ENCODE measurements around the gene LBX2. TPM values are rescaled to one million over a fixed set of nuclear protein-coding genes. Genes with fewer than 3 reads are reported as not detected.

Gene LBX2, protein sequence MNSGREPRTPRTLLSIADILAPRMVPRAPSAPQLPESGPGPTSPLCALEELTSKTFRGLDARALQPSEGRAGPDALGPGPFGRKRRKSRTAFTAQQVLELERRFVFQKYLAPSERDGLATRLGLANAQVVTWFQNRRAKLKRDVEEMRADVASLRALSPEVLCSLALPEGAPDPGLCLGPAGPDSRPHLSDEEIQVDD
- total RNA-seq, result 1 to 10 TPM; 1.2 to 1.8 TPM

DNA sequence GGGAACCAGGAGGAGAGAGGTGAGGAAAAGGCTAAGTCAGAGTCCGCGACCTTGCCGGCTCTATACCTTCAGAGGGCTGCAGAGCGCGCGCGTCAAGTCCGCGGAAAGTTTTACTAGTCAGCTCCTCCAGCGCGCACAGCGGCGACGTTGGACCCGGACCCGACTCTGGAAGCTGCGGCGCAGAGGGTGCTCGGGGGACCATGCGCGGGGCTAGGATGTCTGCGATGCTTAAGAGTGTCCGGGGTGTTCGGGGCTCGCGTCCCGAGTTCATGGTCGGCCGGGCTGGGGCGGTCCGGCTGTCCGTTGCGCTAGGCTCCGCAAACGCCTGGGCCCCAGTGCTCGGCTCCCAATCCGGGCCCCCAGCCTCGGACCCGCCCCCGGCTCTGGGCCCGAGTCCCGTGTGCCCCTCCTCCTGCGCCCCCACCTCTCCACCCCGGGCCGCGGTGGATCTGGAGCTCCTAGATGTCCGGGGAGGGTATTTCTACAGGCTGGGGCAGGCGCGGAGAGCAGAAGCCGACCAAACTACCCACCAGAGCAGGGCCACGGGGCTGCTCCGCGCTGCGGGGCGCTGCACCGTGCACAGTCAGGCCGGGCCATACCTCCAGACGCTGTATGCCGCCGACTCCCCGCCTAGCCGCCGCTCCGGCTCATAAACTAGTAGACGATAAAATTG lies at the start of gene LBX2:
TSS of gene LBX2 (minus strand) at position 337 of the 673 bp plus-strand sequence. CDS start at position 271, 66 bp downstream.
- Mint-ChIP-seq H3K9me3 (no peaks in the 10 kb centered on the region), H3K4me3 (peak within 1 kb of the TSS; percentile 80), H3K27me3 (peaks cover 45% of the 10 kb centered on the region), H3K27ac (peak within 1 kb of the TSS; percentile 77), H3K4me1 (peaks cover 51% of the 10 kb centered on the region), H3K36me3 (ENCODE audit: low read depth) (peaks cover 44% of the 10 kb centered on the region)
- DNase-seq, result peak; percentile 47
- CTCF ChIA-PET, result interaction anchor here (0.9 to 1.7 kb wide), 4 partner anchors 16 to 88 kb away, joined by 3 to 7 read pairs (median 4); partner anchors contain the start of genes CCDC142, HTRA2 and TTC31
- POLR2A ChIA-PET, result interaction anchor here (1.0 to 5.7 kb wide), 9 partner anchors 8 to 42 kb away, joined by 3 to 57 read pairs (median 11); partner anchors contain the start of genes AUP1, CCDC142, DQX1 and HTRA2

DNA sequence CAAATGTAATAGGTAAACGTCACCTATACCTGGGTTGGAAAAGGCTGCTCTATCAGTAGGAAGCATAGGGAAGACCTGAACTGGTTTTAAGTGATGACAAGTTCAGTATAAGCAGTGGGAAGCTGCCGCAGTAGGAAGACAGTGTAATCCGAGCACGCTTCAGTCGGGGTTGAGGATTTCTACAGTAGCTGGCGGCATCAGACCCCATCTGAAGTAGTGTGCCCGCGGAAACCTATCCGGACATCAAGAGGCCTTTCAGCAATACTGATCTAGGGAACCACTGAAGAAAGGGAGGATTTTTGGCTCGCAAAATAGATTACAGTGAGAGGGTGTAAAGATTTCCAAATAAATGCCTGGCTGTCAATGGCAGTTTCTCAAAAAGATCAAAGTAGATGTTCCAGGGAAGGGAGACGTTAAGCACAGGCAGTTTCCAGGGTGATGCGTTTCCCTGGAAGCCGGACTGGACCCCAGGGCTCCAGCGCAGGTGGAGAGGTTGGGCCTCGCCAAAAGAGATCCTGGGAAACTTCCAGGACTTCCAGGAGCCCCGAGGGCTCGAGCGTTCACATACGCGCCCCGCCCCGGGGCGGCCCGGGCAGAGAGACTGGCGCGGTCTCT lies 49.0 kb upstream of the LBX2 start:
- Mint-ChIP-seq H3K36me3 (ENCODE audit: low read depth) (no peaks in the 10 kb centered on the region), H3K4me1 (peaks cover 13% of the 10 kb centered on the region), H3K4me3 (peak overlapping the region; percentile 66), H3K27ac (no peak overlapping the region), H3K9me3 (no peaks in the 10 kb centered on the region), H3K27me3 (peaks cover 57% of the 10 kb centered on the region)
- DNase-seq, result no peak
- ChIA-PET POLR2A (interaction anchor here (1.4 kb wide), 1 partner anchor 19 kb away, joined by 4 read pairs; the partner anchor contains the start of genes AUP1 and HTRA2), CTCF (no interaction called here)

DNA sequence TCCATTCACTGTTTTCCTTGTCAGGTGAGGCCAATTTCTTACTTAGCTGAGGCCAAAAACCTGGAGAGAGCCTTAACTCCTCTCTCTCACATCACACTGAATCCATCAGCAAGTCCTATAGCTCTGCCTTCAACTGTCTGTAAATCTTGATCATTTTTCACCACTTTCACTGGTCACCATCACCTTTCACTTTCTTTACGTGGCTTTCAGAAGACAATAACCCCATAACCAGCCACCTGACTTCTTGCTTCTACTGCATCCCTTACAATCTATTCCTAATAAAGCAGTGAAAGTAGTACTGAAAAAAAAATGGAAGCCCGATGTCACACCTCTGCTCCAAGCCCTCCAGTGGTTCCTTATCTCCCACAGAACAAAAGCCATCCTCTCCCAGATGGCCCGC lies 46.6 kb upstream of the LBX2 start:
- Mint-ChIP-seq H3K27me3 (peaks cover 62% of the 10 kb centered on the region), H3K4me1 (peaks cover 8% of the 10 kb centered on the region), H3K27ac (no peak overlapping the region), H3K4me3 (no peak overlapping the region), H3K36me3 (ENCODE audit: low read depth) (no peaks in the 10 kb centered on the region), H3K9me3 (no peaks in the 10 kb centered on the region)
- CTCF ChIA-PET, result interaction anchor here (0.5 to 2.4 kb wide), 5 partner anchors 13 to 96 kb away, joined by 3 to 8 read pairs (median 6); no protein-coding TSS in a partner anchor
- no peak for DNase-seq
- POLR2A ChIA-PET, result interaction anchor here (0.9 kb wide), 1 partner anchor 20 kb away, joined by 3 read pairs; no protein-coding TSS in a partner anchor

DNA sequence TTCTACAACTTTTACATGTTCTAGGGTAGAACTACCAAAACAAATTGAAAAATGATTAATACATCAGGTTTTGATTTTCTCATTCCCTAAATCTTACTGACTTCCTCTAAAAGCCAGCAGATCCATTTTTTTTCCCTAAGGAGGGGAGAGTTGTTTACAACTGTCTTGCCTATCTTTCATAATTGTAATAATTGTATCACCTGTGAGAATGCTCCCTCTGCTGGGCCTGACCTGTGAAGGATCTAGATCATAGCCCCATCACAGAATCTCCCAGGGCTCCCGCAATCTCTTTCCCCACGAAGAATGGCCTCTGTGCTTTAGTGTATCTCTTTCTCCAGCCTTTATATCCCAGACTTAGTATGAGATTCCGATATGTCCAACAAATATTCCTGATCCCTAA lies 45.2 kb upstream of the LBX2 start:
- POLR2A ChIA-PET, result interaction anchor here (0.6 to 1.2 kb wide), 3 partner anchors 41 to 120 kb away, joined by 3 to 4 read pairs (median 3); partner anchors contain the start of genes CCDC142 and TTC31
- CTCF ChIA-PET, result interaction anchor here (0.9 to 2.4 kb wide), 5 partner anchors 12 to 44 kb away, joined by 3 to 8 read pairs (median 6); no protein-coding TSS in a partner anchor
- Mint-ChIP-seq H3K4me3 (no peak overlapping the region), H3K27ac (no peak overlapping the region), H3K9me3 (no peaks in the 10 kb centered on the region), H3K27me3 (peaks cover 54% of the 10 kb centered on the region), H3K36me3 (ENCODE audit: low read depth) (no peaks in the 10 kb centered on the region), H3K4me1 (peaks cover 9% of the 10 kb centered on the region)
- no peak for DNase-seq

DNA sequence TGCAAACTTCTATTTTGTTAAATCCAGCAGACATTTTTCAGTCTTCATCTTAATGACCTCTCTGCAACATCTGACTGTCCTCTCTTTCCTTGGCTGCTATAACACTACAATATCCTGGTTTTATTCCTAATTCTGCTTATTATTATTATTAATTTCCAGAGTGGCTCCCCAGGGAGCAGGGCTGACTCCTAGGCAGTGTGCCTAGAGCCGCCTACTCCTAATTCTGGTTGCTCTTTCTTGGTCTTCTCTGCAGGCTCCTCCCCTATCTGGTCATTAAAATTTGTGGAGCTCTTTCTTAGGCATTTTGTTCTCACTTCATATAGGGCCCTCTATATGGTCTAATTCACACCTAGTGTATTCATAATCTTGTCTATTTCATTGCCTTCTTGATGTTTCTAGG lies 43.6 kb upstream of the LBX2 start:
- DNase-seq, result no peak
- no peaks in the 10 kb centered on the region for H3K36me3 Mint-ChIP-seq (ENCODE audit: low read depth)
- no peak overlapping the region for H3K4me3 Mint-ChIP-seq
- POLR2A ChIA-PET, result no interaction called here
- peaks cover 55% of the 10 kb centered on the region for H3K27me3 Mint-ChIP-seq
- H3K27ac Mint-ChIP-seq, result no peak overlapping the region
- H3K9me3 Mint-ChIP-seq, result no peaks in the 10 kb centered on the region
- CTCF ChIA-PET, result interaction anchor here (0.7 to 1.0 kb wide), 2 partner anchors 45 to 364 kb away, joined by 3 to 7 read pairs; no protein-coding TSS in a partner anchor
- H3K4me1 Mint-ChIP-seq, result peaks cover 13% of the 10 kb centered on the region

DNA sequence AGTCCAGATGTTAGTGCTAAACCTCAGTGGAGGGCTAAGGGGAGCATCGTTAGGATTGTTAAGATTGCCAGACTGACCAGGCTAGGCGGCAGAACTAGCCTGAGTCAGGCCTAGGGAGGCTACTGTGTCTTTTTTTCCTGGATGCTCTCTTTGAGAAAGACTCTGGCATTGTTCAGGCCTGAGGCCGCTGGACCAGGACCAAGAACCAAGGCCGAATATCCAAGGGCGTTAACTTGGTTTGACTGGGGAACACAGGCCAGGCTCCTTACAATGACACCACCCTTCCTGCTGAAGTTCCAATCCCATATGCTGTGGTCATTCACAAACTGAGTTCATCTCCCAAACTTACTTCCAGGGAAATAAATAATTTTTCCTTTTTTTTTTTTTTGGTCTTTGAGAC lies 40.9 kb upstream of the LBX2 start:
- Mint-ChIP-seq H3K27me3 (peaks cover 46% of the 10 kb centered on the region), H3K4me1 (peaks cover 12% of the 10 kb centered on the region), H3K9me3 (no peaks in the 10 kb centered on the region), H3K27ac (no peak overlapping the region), H3K4me3 (no peak overlapping the region), H3K36me3 (ENCODE audit: low read depth) (no peaks in the 10 kb centered on the region)
- CTCF ChIA-PET, result interaction anchor here (0.6 to 1.3 kb wide), 3 partner anchors 47 to 465 kb away, joined by 3 to 6 read pairs (median 3); no protein-coding TSS in a partner anchor
- POLR2A ChIA-PET, result no interaction called here
- DNase-seq, result no peak

DNA sequence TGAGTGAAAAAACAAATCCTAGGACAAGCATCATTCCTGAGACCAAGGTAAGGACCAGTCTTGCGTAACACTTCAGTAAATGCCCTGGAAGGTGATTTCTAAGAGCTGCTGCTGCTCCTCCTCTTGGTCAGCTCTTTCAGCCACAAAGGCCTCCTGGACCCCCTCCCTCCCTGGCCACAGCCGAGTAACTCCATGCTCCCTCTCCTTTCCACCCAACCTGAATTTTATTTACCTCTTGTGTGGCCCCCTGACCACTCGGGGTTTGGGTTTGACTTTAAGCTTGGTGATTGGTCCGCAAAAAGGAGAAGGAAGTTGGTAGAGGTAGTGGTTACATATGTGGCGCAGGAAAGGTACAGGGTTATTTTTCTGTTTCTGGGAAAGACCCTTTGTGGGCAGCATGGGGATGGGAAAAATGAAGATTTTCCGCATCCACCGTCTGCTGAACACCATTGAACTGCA lies 39.5 kb upstream of the LBX2 start:
- H3K36me3 Mint-ChIP-seq (ENCODE audit: low read depth), result no peaks in the 10 kb centered on the region
- DNase-seq, result no peak
- no peak overlapping the region for H3K4me3 Mint-ChIP-seq
- CTCF ChIA-PET, result interaction anchor here (1.0 kb wide), 1 partner anchor 285 kb away, joined by 3 read pairs; no protein-coding TSS in a partner anchor
- H3K27ac Mint-ChIP-seq, result no peak overlapping the region
- peaks cover 12% of the 10 kb centered on the region for H3K4me1 Mint-ChIP-seq
- POLR2A ChIA-PET, result interaction anchor here (1.1 to 2.5 kb wide), 2 partner anchors 8 to 10 kb away, joined by 3 to 6 read pairs; partner anchors contain the start of genes AUP1 and HTRA2
- H3K27me3 Mint-ChIP-seq, result peaks cover 35% of the 10 kb centered on the region
- H3K9me3 Mint-ChIP-seq, result no peaks in the 10 kb centered on the region

DNA sequence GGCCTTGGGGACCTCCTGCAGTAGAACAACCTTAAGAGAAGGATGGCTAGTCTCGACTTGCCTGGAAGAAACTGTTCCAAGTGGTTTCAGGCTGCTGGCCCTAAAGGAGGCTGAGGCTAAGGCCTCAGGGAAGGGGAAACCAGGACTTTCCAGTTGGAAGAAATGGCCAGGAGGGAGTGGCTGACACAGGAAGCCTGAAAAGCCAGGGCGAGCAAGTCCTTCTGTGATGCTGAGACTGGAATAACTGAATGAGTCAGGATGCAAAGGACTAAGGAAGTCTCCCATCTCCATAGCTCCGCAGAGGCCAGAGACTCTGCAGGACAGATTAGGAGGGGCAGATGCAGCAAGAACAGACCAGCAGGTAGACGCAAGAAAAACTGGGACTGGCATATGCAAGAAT lies 37.7 kb upstream of the LBX2 start:
- no peak for DNase-seq
- Mint-ChIP-seq H3K27me3 (peaks cover 28% of the 10 kb centered on the region), H3K4me1 (peaks cover 14% of the 10 kb centered on the region), H3K9me3 (no peaks in the 10 kb centered on the region), H3K36me3 (ENCODE audit: low read depth) (peaks cover 11% of the 10 kb centered on the region), H3K27ac (no peak overlapping the region), H3K4me3 (no peak overlapping the region)
- CTCF ChIA-PET, result no interaction called here
- POLR2A ChIA-PET, result no interaction called here

DNA sequence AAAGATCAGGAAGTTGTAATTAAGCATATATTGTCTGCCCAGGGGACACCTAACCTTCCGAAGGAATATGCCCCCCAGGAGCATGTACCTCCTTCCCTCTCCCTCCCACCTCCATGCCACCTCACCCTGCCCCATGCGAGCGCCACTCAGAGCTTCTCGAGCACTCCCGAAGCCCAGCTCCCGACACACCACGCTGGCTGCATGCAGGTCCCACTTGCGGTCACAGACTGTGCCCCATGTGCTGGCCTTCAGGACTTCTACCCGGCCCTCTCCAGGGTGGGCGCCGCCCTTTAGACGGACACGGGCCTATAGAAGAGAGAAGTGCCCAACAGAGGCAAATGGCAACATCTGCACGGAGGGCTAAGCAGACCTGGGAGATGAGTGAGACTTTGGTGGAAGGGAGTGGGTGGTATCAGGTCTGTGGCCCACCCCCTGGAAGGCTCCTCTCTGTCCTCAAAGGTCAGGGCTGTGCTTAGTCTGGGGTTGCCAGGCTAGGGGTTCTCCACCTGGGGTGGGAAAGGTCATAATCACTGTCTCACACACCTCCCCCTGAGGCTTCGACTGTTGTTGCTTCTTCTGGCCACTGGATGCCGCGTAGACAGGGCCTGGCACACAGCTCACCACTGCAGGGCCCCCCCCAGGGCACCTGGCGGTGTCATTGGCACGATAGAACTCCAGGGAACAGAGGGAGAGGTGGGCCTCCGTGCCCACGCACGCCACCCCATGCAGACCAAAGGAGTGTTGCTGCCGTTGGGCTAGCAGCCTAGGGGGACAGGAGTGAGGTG lies 37.0 kb upstream of the LBX2 start:
- H3K27me3 Mint-ChIP-seq, result peaks cover 27% of the 10 kb centered on the region
- peaks cover 14% of the 10 kb centered on the region for H3K36me3 Mint-ChIP-seq (ENCODE audit: low read depth)
- no peak overlapping the region for H3K4me3 Mint-ChIP-seq
- no peak overlapping the region for H3K27ac Mint-ChIP-seq
- peaks cover 22% of the 10 kb centered on the region for H3K4me1 Mint-ChIP-seq
- CTCF ChIA-PET, result no interaction called here
- POLR2A ChIA-PET, result interaction anchor here (1.9 kb wide), 1 partner anchor 49 kb away, joined by 6 read pairs; no protein-coding TSS in a partner anchor
- H3K9me3 Mint-ChIP-seq, result no peaks in the 10 kb centered on the region
- no peak for DNase-seq

DNA sequence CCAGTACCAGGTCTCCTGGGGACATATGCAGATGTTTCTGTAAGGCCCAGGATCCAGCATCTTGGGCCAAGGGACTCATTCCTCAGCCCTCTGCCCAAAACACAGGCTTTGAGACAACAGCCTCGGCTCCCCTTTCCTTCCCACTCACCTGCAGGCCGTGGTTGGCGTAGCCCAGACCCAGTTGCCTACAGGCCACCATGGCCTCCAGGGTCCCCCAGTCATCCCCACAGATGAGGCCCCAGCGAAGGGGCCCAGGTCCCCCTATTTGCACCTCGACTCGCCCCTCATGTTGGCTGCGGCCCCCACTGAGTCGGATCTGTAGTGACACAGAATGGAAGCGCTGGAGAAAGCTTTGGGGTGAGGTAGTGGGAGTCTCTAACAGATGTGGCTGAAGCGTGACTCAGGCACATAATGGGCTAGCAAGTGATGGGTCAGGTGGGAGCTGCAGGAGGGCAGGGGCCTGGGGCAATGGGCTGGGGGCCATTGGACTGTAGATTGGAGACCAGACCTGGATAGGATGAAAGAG lies 36.1 kb upstream of the LBX2 start:
- no peak overlapping the region for H3K4me3 Mint-ChIP-seq
- no peak overlapping the region for H3K27ac Mint-ChIP-seq
- no peak for DNase-seq
- ChIA-PET CTCF (interaction anchor here (7.1 kb wide), 1 partner anchor 53 kb away, joined by 109 read pairs; no protein-coding TSS in a partner anchor), POLR2A (interaction anchor here (1.9 kb wide), 1 partner anchor 50 kb away, joined by 6 read pairs; no protein-coding TSS in a partner anchor)
- no peaks in the 10 kb centered on the region for H3K9me3 Mint-ChIP-seq
- peaks cover 20% of the 10 kb centered on the region for H3K36me3 Mint-ChIP-seq (ENCODE audit: low read depth)
- peaks cover 31% of the 10 kb centered on the region for H3K4me1 Mint-ChIP-seq
- peaks cover 24% of the 10 kb centered on the region for H3K27me3 Mint-ChIP-seq

DNA sequence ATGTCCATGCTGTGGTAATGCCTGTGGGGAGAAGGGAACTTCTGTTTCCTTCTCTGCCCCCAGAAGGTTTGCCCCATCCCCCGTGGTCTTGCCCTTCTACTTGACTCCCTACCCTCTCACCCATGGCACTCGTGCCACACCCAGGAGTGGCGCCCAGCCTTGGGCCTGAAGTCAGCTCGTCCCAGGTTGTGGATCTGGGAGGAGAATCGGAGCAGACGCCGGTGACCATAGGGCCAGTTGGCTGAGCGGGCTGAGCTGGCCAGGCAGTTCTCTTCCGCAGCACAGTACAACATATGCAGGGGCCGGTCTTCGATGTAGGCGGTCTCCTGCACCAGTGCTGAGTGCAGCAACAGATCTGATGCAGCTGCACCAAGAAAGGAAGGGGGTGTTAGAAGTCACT lies 35.0 kb upstream of the LBX2 start:
- POLR2A ChIA-PET, result interaction anchor here (1.9 kb wide), 1 partner anchor 51 kb away, joined by 6 read pairs; no protein-coding TSS in a partner anchor
- DNase-seq, result no peak
- H3K4me1 Mint-ChIP-seq, result peaks cover 29% of the 10 kb centered on the region
- CTCF ChIA-PET, result interaction anchor here (7.1 kb wide), 1 partner anchor 54 kb away, joined by 109 read pairs; no protein-coding TSS in a partner anchor
- H3K36me3 Mint-ChIP-seq (ENCODE audit: low read depth), result peaks cover 22% of the 10 kb centered on the region
- peaks cover 24% of the 10 kb centered on the region for H3K27me3 Mint-ChIP-seq
- no peaks in the 10 kb centered on the region for H3K9me3 Mint-ChIP-seq
- no peak overlapping the region for H3K27ac Mint-ChIP-seq
- H3K4me3 Mint-ChIP-seq, result no peak overlapping the region

Measured in activated CD4-positive, alpha-beta memory T cell treated with anti-CD3 and anti-CD28 coated beads, Interleukin-2, amount 10 ng/mL, durations not matched to agents 7 days and 5 days (primary cell).